TTC549 (cell line): Measurements from ENCODE around the gene CTDSPL2.
"Not testable (repeated sequence)": the region's sequence is repeated elsewhere in the genome, so short reads cannot be mapped to it uniquely, and the experiment has no call there.

Experiments
- FAIRE-seq: peaks from 2 replicates; lab custom pipeline; 2012; peaks lifted over from hg19 to GRCh38; lab: Jason Lieb, UNC

Gene CTDSPL2

DNA sequence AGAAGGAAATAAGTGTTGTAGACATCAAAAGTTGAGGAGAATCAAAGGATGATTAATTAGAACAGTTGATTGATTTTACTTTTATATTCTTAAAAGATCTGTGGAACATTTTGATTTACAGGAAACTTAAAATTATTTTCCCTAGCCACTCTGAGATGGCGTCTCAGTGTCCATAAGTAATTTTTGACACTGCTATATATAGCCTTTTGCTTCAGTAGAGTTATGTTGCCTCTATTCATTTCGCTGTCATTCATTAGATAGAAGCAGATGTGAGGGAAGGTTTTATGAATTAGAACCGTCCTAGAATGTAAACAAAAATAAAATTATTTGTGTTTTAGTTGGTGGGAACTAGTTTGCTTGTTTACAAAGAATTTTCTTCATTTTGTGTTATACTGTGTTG is 58.5 kb downstream of the CTDSPL2 start:
- no peak for FAIRE-seq

DNA sequence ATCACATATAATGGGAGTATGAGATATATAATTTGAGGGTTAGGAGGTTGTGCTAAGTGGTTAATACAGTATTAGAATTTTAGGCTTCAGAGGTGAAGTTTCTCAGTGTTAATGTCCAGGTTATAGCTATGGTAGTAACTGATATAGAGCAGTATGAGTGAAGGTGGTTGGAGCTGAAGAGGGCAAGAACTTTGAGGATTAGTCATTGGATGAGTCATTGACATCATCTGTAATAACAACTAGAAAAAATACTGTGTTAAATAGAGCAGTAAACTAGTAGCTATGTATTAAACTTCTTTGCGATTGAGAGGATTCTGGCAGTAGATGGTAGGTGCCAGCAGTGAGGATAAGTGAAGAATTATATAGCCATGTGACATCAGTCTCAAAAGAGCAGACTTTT is 62.0 kb downstream of the CTDSPL2 start:
- FAIRE-seq: no peak

DNA sequence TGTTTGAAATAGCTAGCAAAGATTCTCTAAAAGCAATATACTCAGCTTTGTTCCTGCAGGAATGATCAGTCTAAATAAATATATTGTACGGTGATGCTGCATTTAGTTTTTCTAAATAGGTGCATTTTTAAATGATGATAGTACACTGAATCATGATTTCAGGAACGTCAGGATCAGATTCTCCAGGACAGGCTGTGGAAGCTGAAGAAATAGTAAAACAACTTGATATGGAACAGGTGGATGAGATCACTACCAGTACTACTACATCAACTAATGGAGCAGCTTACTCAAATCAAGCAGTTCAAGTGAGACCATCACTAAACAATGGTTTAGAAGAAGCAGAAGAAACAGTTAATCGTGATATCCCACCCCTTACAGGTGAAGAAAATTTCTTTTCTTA is 63.2 kb downstream of the CTDSPL2 start:
- FAIRE-seq: no peak

DNA sequence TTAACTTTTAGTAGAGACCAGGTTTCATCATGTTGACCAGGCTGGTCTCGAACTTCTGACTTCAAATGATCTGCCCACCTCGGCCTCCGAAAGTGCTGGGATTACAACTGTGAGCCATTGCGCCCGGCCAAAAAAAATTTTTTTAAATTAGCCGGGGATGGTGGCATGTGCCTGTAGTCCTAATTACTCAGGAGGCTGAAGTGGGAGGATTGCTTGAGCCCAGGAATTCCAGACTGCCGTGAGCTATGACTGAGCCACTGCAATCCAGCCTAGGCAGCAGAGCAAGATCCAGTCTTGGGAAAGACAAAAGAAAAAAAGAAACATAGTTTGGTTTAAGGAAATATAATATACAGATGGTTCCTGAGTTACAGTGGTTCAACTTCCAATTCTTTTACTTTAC is 64.6 kb downstream of the CTDSPL2 start:
- FAIRE-seq: no peak

DNA sequence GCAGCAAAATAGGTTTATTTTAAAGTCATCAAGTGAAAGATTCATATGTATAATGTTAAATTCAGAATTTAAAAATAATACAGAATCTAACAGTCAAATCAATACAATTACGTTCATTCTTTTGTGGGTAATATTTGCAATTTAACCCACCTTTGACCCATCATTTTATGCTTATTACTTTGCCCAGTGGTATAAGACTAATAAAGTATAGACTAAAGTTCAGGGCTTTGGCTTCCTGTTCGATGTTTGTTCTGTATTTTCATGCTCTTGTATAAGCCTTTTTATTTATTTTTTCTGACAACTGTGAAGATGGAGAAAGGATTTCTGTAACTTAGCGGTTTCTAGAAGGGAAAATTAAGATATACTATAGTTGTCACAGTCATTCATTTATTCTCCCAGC is 65.2 kb downstream of the CTDSPL2 start:
- no peak for FAIRE-seq

DNA sequence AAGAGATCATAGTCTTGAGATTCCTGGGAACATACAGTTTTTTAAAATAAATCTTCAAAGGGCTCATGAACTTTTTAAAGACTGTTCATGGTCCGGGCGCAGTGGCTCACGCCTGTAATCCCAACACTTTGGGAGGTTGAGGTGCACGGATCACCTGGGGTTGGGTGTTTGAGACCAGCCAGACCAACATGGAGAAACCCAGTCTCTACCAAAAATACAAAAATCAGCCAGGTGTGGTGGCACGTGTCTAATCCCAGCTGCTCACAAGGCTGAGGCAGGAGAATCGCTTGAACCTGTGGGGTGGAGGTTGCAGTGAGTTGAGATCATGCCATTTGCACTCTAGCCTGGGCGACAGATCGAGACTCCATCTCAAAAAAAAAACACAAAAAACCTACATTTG is 68.1 kb downstream of the CTDSPL2 start:
- no peak for FAIRE-seq

DNA sequence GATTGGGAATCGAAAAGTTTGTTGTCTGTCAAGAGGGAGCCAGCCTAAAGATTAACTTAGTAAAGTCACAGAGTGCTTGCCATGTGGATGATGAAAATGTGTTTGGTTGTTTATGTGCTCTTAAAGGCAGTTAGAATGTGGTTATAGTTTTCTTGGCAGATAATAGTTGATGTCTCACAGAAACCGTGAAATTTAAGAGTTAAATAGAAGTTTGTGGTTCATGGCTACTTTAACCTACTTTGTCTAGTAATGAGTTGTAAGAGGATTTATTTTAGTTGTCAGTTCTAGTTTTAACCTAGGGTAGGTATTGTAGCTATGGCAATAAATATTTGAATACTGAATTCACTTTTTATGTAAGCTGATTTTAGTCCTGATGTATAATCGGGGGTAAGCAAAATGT is 73.1 kb downstream of the CTDSPL2 start:
- FAIRE-seq: no peak

DNA sequence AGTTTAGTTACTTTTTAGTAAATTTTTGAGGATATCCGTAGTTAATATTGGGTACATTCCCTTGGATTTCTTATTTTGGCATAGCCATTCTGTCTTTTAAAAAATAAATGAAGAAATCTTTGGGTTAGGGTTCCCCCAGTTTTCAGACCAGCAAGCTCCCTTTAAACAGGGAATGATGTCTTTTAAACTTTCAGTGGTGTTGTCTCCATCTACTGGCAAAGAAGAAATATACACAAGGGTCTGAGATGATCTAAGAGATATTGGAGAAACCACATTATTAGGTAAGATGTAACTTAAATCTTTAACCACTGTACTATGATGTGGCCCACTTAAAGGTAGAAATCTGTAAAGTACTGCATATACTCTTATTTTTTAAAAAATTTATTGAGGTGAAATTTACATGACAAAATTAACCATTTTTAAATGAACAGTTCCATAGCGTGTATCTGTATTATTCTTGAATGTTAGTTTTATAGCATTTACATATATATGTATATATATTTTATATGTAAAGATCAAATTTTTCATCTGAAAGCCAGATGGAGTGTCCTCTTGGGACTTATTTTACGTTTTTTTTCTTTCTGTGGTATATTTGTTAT is 74.4 kb downstream of the CTDSPL2 start:
- FAIRE-seq: peak; percentile 86

DNA sequence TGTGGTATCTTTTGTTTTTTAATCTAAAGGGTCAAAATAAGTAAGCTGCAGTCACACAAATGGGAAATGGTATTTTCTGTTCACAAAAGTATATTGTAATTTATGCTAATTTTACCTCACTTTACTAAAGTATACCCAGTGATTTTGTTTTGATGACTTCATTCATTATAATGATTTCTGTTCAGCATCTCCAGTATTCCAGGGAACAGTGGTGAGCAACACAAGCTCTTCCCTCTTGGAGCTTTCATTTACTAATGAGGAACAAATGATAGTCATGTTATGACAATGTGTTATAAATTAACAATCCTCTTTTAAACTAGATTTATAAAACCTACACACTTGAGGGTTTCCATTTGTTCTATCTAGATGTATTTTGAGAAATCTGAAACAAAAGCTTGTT is 89.0 kb downstream of the CTDSPL2 start:
- no peak for FAIRE-seq

DNA sequence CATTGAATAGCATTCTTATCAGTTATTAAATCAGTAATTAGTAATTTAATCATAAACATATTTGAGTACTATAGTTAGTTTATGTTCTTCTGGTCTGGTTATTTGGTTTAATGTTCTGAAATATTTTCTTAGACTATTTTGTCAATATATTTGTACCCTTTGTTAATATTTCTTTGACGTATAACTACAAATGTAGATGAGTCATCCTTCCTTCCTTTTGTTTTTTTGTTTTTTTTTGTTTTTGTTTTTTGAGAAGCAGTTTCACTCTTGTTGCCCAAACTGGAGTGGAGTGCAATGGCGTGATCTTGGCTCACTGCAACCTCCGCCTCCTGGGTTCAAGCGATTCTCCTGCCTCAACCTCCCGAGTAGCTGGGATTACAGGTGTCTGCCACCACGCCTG is 92.1 kb downstream of the CTDSPL2 start:
- no peak for FAIRE-seq

DNA sequence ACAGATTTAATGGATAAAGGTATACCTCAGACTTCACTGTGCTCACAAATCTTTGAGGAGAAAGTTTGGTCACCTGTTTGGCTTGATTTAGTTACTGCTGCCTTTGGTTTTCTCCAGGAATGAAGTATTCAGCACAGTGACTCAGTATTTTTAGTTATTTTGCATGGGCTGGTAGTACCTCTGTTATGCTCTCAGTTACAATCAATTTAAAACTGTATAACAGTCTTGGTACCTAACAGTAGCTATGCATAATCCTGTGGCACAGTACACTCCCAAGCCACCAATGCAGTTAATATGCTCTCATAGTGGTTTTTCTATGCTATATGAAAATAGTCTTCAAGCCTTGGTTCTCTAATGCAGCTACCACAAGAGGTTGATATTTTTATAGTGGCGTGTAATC is 97.6 kb downstream of the CTDSPL2 start:
- FAIRE-seq: no peak

DNA sequence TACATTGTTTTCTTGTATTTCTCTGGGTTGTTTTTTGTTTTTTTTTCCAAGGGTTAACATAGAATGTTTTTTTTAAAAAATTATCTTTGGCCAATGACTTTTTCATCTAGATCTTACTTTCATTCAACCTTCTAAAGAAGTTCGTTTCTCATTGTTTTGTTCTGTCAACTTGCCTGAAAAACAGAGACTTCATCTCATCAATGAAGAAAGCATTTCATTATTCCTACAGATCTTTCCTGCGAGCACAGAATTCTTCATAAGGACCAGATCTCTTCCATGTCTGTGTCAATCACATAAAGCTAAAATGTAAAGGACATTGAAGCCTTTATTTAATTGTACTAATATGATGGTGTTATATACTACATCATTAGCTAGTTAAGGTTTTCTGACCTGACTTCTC is 99.8 kb downstream of the CTDSPL2 start:
- FAIRE-seq: no peak

DNA sequence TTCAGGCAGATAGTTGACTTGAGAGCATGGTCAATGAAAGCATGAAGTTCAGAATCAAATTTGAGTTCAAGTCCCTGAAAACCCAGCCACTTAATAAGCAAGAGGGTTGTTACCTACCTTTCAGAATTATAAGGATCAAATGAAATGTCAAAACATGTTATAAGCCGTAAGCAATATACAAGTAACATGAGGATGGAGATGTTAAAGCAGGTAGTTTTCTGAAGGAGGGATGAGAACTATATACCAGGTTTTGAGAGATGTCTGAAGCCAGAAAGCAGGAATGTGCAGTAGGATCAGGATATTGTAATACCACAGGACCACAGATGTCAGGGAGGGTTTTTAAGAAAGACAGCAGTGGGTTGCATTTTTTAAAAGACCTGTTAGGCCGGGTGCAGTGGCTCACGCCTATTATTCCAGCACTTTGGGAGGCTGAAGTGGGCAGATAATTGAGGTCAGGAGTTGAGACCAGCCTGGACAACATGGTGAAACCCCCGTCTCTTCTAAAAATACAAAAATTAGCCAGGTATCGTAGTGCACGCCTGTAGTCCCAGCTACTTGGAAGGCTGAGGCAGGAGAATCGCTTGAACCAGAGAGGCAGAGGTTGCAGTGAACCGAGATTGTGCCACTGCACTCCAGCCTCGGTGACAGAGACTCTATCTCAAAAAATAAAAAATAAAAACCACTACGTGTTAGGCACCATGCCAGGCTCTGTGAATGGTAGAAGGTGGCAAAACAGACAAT is 102.6 kb downstream of the CTDSPL2 start:
- FAIRE-seq: no peak

DNA sequence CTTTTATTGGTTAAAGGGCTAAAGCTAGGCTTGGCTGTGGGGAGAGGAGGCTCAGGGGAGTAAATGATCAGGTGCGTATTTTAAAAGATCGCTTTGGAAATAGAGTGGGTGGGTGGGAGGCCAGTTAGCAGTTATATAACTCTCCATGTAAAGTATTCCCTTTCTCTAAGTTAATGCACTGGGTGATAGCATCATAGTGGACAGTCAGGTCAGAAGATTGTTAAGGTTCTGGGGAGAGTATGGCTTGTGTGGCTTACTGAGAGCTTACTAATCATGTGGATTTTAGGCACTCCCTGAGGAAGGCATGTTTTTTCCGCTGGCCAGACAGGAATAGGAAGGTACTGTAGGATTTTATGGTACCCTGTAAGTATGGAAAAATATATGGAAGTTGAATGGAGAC is 103.2 kb downstream of the CTDSPL2 start:
- FAIRE-seq: no peak

DNA sequence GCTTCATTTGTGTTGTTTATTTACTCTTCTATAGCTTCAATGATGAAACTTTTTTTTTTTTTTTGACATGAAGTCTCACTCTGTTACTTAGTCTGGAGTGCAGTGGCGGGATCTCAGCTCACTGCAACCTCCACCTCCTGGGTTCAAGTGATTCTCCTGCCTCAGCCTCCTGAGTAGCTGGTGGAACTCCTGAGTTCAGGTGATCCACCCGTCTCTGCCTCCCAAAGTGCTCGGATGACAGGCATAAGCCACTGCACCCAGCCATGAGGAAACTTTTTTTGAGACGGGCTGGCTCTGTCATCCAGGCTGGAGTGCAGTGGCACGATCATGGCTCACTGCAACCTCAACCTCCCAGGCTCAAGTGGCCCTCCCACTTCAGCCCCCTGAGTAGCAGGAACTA is 104.8 kb downstream of the CTDSPL2 start:
- FAIRE-seq: not testable (repeated sequence)

DNA sequence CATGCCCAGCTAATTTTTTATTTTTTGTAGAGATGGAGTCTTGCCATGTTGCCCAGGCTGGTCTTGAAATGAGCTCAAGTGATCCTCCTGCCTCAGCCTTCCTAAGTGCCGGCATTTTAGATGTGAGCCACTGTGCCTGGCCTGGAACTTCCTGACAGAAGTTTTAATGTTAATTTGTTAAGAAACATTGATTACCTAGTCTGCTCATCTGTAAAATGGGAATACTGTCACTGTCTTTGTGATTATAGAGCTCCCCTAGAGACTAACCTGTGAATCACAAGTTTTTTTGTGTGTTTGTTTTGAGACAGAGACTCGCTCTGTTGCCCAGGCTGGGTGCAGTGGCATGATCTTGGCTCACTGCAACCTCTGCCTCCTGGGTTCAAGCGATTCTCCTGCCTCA is 105.3 kb downstream of the CTDSPL2 start:
- no peak for FAIRE-seq

DNA sequence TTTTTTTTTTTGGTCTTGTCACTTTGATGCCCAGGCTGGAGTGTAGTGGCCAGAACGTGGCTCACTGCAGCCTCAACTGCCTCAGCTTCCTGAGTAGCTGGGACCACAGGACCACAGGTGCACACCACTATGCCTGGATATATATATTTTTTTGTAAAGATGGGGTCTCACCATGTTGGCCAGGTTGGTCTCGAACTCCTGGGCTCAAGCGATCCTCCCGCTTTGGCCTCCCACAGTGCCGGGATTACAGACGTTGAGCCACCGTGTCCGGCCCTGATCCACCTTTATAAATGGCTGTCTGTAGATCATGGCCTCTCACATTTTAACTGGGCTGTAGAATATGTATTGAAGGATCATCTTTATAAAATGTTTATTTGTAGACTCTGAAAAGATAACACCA is 107.7 kb downstream of the CTDSPL2 start:
- no peak for FAIRE-seq

DNA sequence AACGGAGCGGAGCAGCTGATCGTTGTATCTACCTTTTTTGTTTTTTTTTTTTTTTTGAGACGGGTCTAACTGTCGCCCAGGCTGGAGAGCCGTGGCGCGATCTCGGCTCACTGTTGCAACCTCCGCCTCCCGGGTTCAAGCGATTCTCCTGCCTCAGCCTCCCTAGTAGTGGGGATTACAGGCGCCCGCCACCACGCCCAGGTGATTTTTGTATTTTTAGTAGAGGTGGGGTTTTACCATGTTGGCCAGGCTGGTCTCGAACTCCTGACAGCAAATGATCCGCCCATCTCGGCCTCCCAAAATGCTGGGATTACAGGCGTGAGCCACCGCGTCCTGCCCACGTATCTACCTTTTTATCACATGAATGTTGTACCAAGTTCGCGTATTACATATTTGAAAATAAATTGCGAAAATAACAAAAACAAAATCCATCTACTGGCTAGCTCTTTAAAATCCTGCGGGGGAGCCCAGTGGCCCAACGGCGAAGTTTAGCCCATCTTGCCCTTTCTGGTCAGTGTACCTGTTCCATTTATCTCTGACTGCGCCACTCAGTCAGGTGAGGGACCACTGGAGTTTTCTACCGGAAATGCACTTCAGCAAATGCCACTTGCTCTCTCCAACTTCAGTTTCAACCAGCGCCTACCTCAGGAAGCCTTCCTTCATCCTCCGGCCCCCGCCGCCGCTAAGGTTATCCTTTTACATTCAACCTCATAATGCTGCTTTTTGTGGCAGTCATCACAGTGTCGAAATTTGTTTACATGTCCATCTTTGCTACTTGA is 108.3 kb downstream of the CTDSPL2 start:
- FAIRE-seq: no peak

DNA sequence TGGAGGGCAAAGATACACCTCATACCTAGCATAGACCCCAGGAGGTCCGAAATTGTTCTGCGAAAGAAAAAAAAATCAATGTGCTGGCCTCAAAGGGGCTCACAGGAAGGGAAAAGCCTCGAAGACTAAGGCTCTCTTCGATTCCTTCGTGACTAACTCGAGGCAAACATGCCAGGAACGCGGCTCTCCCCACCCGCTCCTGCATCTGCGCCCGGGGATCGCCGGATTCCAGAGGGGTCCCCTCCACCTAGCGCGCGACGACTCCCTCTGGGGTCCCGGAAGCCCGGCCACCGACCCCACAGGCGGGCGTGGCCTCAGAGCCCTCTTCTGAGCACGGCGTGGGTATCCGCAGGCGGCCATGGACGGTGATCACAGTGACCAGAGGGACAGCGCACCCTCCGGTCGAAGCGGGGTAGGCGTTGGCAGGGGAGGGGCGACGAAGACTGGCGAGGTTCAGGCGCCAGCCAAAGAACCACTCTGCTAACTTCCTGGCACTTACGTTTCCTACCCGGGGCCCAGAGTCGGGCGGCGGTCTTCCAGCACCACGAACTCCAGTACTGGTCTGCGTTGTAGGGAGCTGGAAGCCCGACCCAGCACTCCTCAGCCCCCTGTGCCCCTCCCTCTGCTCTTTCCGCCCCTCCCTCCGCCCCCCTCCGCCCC is 109.0 kb downstream of the CTDSPL2 start:
- no peak for FAIRE-seq

DNA sequence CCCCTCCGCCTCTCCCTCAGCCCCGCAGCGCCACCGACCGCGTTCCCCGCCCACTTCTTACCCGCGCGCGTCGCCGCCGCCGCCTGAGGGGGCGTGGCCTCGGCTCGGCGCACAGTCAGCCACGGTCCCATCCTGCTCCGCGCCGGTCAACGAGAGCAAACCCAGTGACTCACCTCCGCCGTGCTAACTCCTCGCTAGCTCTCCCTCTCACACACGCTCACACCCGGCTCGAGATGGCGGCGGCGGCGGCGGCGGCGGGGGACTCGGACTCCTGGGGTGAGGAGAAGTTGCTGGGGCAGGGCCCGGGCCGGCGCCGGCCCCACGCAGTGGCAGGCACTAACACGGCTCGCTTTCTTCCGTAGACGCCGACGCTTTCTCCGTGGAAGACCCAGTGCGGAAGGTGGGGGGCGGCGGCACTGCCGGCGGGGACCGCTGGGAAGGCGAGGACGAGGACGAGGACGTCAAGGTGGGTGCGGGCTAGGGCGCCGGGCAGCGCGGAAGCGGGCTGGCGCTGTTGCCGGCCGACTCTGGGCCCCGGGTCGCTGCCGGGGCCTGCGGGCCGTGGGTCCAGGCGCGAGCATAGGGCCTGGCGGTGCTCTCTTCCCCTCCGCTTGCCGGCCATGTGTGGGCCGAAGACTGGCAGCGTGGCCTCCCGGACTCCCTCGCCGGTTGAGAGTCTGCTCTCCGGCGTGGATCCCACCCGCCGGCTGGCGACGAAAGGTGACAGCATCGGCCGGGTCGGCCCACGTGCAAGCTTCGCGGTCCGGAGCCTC is 109.7 kb downstream of the CTDSPL2 start, which contains the start of gene EIF3J:
Gene EIF3J, plus strand, starts transcription at position 186 of the 773 bp plus-strand sequence. Its CDS starts 48 bp downstream, at position 234.
- FAIRE-seq: no peak

DNA sequence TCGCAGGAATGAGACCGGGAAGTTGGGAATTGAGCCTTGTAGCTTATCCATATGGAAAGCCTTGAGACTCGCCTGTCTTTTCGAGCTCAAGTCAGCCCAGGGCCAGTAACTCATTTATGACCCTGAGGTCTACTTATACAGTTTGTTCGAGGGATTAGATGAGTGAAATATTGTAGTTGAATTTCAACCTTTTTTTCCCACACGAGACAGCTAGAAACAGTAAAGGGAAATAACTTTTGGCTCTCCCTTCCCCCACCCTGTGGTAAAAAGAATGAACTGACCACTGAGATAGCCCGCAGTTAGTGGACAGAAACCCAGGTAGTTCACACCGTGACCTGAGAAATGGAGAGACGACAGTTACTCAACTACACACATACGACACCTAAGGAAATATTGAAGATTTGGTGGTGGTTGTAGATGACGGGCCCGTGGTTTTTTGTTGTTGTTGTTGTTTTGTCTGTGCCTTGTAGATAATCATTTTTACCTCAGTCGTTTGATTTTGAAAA is 110.4 kb downstream of the CTDSPL2 start:
- FAIRE-seq: no peak
